Activated T-helper 1 cell treated with Interleukin-2 at 50 U/mL for 16 hours (primary cell): ENCODE results near the gene CACNB3.
"Not testable (repeated sequence)": the region's sequence is repeated elsewhere in the genome, so short reads cannot be mapped to it uniquely, and the experiment has no call there.

Experiments
- DNase-seq: peaks from one replicate; pipeline ENCODE4 v3.0.0-alpha.2; 2020; ENCODE audit warnings: low read depth

CACNB3 gene

DNA sequence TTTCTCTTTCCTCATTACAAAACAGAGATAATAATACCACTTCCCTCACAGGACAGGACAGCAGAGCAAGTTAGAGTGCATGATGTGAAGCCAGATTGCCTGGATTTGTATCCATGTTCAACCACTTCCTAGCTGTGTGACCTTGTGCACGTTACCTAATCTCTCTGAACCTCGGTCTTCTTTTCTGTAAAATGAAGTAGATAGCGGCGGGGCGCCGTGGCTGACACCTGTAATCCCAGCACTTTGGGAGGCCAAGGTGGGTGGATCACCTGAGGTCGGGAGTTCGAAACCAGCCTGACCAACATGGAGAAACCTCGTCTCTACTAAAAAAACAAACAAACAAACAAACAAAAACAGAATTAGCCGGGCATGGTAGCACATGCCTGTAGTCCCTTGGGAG is 36.6 kb downstream of the CACNB3 start:
- not testable (repeated sequence) for DNase-seq

DNA sequence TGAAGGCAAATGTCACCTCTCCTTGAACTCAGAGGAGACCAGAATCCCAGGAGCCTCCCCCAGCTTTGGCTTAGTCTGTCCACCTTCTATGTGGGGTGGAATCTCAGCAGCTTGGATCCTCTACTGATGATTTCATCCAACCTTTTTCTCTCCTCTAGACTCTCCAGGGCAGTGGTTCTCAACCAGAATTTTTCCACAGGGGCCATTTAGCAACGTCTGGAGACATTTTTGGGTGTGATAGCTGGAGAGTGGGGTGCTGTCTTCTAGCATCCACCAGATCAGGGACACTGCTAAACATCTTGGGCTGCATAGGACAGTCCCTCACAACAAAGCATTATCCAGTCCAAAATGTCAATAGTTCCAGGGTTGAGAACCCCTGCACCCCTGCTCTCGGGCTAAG is 38.1 kb downstream of the CACNB3 start:
- DNase-seq = no peak

DNA sequence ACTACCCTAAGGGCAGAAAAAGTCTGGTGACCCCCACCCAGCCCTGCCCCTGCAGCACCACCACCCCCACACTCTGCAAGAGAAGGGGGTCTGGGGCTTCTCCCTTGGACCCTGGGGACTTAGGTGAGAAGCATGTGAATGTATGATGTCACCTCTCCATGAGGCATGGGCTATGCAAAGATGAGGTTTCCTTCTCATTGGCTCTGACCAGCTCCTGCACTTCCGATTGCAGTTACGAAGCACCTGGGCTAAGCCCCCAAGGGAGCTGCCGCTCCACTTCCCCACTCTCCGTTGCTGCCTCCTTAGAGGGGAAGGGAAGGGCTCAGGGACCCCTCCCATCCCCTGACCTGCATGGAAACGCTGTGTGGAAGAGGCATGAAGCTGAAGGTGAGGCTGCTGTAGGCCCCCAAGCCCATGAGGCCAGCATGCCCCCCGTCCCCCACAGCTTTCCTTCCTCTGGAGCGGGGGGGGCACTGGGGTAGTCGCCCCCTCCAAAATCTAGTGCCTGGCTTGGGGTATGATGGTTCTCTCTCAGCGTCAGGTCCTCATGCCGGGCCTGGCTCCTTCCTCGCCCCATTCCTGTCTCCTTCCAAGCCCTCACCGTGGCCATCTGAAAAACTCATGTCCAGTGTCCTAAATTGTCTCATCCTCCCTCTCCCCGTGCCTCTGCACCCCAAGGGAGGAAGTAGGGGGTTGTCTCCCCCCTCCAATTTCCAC is 39.1 kb downstream of the CACNB3 start:
- DNase-seq = no peak

DNA sequence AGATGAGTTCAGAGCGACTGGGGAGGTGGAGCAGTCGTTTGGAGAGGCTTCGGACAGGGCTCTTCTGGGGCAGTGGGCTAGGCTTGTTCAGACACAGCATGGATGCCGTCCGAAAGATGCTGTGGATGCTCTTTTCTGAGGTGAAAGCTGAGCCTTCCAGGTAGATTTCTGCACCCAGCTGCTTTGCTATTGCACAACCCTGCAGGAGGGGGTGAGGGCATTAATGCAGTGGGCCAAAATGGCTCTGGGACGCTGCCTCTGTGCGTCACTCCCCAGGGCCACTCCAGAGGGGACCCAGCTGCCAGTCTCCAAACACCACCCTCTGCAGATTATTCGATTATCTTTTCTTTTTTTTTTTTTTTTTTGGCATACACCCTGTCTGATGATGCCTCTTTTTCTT is 39.7 kb downstream of the CACNB3 start:
- DNase-seq = no peak

DNA sequence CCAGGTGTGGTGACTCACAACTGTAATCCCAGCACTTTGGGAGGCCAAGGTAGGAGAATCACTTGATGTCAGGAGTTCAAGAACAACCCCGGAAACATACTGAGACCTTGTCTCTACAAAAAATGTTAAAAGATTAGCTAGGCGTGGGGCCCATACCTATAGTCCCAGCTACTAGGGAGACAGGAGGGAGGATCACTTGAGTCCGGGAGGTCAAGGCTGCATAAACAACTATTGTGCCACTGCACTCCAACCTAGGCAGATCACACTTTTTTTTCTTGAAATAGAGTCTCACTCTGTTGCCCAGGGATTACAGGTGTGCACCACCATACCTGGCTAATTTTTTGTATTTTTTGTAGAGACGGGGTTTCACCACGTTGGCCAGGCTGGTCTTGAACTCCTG is 41.3 kb downstream of the CACNB3 start:
- DNase-seq = no peak

DNA sequence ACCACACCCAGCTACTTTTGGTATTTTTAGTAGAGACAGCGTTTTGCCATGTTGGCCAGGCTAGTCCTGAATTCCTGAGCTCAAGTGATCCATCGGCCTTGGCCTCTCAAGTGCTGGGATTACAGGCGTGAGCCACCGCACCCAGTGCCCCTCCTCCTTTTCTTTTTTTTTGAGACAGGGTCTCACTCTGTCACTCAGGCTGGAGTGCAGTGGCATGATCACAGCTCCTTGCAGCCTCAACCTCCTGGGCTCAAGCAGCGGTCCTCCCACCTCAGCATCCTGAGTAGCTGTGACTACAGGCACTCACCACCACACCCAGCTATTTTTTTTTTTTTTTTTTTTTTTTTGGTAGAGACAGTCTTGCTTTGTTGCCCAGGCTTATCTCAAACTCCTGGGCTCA is 41.9 kb downstream of the CACNB3 start:
- DNase-seq = not testable (repeated sequence)

DNA sequence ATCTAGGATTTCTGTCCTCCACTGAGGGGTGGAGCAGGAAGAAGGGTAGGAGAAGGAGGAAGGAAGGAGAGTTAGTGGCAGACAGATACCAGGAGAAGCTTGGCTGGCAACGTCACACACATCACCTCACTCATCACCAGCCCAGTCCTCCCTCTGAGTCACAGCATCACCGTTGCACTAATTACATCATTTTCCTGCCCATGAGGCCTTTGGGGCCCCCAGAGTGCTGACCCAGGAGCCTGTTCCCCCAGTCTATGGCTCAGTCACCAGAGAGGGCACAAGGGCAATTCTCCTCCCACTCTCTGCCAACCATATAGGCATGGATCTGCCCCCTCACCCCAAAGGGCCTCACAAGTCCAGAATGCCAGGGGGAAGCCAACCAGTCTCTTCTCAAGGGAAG is 42.8 kb downstream of the CACNB3 start:
- DNase-seq = no peak

DNA sequence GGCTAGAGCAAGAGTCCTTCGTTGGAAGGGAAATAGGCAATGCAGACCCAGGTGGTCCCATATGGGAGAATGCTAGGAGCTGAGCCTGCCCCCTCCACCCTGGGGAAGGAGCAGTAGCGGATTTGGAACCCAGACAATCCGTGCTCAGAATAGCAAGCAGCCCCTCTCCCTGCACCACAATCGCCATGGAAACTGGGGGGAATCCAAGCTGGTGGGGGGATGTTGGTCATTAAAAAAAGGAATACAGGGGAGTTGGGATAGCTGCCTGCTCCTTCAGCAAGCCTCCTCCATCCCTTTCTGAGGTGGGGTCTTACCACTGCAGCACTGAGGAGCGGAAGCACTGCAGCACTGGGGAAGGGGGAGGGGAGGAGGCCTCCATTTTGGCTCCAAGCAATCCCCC is 44.5 kb downstream of the CACNB3 start:
- no peak for DNase-seq

DNA sequence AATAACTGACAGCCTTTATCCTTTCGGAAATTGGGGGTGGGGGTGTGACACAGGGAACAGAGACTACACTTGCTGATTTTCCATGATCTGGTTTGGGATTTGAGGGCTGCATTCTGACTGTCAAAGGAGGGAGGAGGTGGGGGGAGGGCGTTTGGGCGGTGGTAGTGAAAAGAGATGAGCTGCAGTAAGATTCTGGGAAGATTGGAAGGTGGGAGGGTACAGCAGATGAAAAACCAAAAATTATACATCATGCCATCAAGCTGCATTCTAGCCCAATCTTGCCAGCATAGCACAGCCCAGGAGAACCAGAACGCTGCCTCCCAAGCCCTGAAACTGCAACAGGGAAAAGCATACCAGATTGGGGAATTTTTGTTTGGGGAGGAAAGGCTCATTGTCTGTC is 45.0 kb downstream of the CACNB3 start:
- no peak for DNase-seq

DNA sequence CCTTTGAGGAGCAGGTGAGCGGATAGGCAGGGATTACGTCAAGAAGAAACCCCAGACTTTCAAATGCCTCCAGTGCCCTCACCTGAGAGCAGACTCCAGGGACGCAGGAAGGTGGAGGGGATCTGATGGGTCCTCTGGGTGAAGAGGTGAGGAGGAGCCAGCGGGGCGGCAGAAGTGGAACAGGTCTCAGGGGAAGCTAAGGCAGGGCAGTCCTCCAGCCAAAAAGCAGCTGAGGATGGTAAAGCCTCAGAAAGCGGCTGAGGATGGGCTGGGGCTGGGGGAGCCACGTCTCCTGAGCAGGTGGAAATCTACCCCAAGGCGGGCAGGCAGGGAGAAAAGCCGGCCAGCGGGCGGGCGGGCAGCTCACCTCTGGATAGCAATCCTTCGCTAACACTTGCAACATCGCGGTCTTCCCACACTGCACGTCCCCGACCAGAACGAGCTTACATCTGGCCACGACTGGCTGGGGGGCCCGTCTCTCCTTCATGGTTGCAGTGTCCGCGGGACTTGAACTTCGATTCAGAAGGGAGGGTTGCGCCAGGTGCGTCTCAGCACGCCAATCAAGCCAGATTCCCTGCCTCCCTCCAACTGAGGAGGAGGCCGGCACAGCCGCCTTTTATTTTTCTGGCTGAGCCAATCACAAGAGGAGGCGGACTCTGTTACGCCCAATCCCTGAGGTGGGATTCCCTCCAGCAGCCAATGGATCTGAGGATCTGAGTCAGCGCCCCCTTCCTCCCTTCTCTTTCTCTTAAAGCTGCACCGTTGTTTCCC is 47.2 kb downstream of the CACNB3 start, which contains the start of gene RND1:
Gene RND1, minus strand, starts transcription at position 590 of the 771 bp plus-strand sequence. Its CDS starts 103 bp downstream, at position 487.
- DNase-seq = peak; percentile 71

DNA sequence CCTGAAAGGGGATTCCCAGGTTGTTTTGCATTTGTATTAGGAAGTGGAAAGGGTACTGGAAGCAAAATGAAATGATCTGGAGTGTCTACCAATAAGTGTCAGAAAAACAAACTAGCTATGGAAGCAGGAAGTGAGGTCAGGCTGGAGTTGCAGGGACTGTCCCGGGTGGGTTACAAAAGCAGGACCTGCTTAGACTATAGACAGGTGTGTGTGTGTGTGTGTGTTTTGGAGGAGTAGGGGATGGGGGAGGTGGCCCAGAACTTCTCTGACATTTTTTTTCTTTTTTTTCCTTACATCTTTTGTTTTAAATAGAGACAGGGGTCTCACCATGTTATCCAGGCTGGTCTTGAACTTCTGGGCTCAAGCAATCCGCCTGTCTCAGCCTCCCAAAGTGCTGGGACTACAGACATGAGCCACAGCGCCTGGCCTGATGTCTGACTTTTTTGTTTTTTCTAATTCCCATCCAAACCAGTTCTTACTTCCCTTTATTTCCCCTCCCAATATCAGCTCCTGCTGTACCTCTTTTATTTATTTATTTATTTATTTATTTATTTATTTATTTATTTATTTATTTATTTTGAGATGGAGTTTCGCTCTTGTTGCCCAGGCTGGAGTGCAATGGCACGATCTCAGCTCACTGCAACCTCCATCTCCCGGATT is 47.9 kb downstream of the CACNB3 start:
- DNase-seq = no peak

DNA sequence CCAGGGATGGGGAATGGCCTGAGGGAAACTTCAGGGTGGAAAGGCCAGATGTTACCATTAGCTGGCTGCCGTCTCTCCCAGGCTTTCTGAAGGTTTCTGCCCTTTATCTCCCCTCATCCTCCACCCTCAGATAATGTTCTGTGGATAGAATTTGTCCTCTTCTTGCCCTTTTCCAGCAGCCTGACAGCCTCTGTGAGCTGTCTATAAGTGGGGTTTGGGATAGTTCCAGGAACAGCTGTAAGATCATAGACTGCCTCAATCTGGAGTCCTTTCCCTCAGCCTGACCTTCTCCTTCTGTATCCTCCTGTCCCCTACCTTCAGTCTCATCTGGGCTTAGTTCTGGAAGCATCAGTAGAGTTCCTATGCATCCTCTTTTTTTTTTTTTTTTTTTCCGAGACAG is 50.2 kb downstream of the CACNB3 start:
- no peak for DNase-seq

DNA sequence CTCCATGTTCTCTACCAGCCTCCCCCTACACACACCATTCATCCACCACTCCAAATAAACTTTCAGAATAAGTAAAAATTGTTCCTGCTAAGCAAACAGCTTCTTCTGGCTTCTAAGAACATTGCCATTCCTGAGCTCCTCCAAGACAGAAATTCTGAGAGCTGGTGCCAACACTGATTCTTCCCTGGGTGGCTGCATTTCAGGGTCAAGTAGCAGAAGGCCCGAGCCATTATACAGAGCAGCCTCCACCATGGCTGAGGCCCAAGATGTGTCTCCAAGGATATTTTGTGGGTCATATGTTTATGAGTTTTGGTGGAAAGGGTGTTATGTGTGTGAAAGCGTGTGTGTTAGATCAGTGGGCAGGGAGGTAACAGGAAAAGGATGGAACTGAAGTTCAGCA is 50.9 kb downstream of the CACNB3 start:
- DNase-seq = no peak

DNA sequence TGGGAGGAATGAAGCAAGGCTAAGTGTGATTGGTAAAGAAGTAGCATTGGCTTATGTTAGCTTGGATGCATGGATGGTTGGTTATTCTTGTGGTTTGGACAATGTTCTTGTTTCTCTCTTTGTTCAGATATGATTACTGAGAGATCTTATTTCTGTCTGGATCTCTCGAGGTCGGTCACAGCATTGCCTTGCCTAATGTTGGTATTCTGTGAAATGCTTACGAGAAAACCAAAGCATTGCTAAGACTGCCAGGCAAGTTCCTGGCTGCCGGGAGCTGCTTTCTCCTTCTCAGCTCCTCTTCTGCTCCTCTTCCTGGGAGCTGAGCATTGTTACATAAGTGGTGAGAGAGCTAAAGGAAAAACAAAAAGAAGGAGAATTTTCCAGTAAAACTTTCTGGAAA is 54.8 kb downstream of the CACNB3 start:
- no peak for DNase-seq

DNA sequence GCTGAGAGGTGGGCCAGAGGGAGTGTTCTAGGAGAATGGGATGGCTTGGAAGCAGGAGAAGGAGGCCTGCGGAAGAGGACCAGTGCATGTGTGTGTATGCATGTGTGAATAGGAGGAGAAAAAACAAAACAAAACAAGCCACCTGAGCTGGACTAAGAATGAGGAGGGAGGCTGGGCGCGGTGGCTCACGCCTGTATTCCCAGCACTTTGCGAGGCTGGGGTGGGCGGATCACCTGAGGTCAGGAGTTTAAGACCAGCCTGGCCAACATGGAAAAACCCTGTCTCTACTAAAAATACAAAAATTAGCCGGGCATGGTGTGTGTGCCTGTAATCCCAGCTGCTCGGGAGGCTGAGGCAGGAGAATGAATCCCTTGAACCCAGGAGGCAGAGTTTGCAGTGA is 55.2 kb downstream of the CACNB3 start:
- DNase-seq = not testable (repeated sequence)

DNA sequence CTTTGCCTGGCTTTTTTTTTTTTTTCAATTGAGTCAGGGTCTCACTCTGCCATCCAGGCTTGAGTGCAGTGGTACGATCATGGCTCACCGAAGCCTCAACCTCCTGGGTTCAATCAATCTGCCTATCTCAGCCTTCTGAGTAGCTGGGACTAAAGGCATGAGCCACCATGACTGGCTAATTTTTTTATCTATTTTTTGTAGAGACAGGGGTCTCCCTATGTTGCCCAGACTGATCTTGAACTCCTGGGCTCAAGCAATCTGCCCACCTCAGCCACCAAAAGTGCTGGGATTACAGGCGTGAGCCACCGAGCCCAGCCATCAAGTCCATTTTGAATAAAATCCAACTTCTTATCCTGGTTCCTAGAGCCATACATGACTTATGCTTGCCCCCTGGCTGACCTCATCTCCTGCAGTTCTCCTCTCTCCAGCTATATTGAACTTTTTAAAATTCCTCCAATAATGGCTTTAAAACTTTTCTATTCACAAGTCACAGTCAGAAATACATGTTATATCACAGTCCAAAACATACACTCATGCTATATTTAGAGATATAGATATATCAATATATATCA is 57.7 kb downstream of the CACNB3 start:
- DNase-seq = no peak
